Measurements from ENCODE around the gene MEIS2.

The MEIS2 gene

GRCh38 chr15:36924034-36924433, 176.3 kb downstream of the MEIS2 start:
- Histone ChIP-seq H3K27ac (ENCODE audit: extremely low read depth, low read depth, low read length) (no peak overlapping the region), H3K36me3 (ENCODE audit: control insufficient read depth in 2 of 2, insufficient read depth in 1 of 2, low read length in 2 of 2) (no peaks in the 10 kb centered on the region), H3K4me1 (ENCODE audit: control insufficient read depth, insufficient read depth, low read length) (peaks cover 24% of the 10 kb centered on the region), H3K4me3 (ENCODE audit: low read depth, low read length) (no peak overlapping the region), H3K9me3 (ENCODE audit: control insufficient read depth, insufficient read depth, low read depth, low read length) (no peaks in the 10 kb centered on the region)
- POLR2A ChIA-PET, result no interaction called here
- CTCF ChIA-PET, result no interaction called here
- no peak for TF ChIP-seq ZNF571 (tag by site-specific recombination; IDR thresholded peaks at IDR 0.05)
- TF ChIP-seq MZF1 (tag by site-specific recombination; IDR thresholded peaks at IDR 0.05; ENCODE audit: borderline replicate concordance), result no peak
- no peak for TF ChIP-seq ZBTB44 (tag by site-specific recombination; IDR thresholded peaks at IDR 0.05)
- TF ChIP-seq ZNF202 (tag by site-specific recombination; IDR thresholded peaks at IDR 0.05; ENCODE audit: borderline replicate concordance), result no peak

GRCh38 chr15:36921484-36922091, 178.8 kb downstream of the MEIS2 start:
- ChIA-PET CTCF (interaction anchor here (0.6 kb wide), 1 partner anchor 963 kb away, joined by 3 read pairs; no protein-coding TSS in a partner anchor), POLR2A (no interaction called here)
- TF ChIP-seq GLIS1 (tag by site-specific recombination; IDR thresholded peaks at IDR 0.05) (no peak), FEZF1 (tag by site-specific recombination; IDR thresholded peaks at IDR 0.05) (peak; percentile 31; the same call in 1 of the 2 replicates), ZNF341 (tag by site-specific recombination; IDR thresholded peaks at IDR 0.05; ENCODE audit: low read depth) (no peak), ZEB2 (tag by site-specific recombination; IDR thresholded peaks at IDR 0.05) (peak; percentile 44; the same call in 1 of the 2 replicates), ZNF133 (tag by site-specific recombination; IDR thresholded peaks at IDR 0.05) (no peak), ZNF664 (tag by site-specific recombination; IDR thresholded peaks at IDR 0.05) (no peak), ZNF404 (tag by site-specific recombination; IDR thresholded peaks at IDR 0.05) (no peak), SCRT2 (tag by site-specific recombination; IDR thresholded peaks at IDR 0.05) (no peak), ZNF433 (tag by site-specific recombination; IDR thresholded peaks at IDR 0.05; ENCODE audit: low read depth) (no peak), SCRT1 (tag by site-specific recombination; IDR thresholded peaks at IDR 0.05; ENCODE audit: borderline replicate concordance) (no peak), SALL2 (tag by site-specific recombination; IDR thresholded peaks at IDR 0.05; ENCODE audit: borderline replicate concordance) (no peak), ZNF10 (tag by site-specific recombination; IDR thresholded peaks at IDR 0.05) (no peak), PRDM6 (tag by site-specific recombination; IDR thresholded peaks at IDR 0.05) (peak; percentile 40; the same call in 1 of the 2 replicates), OSR2 (tag by site-specific recombination; IDR thresholded peaks at IDR 0.05) (peak; percentile 47), ZNF114 (tag by site-specific recombination; IDR thresholded peaks at IDR 0.05) (no peak), ZNF24 (tag by site-specific recombination; IDR thresholded peaks at IDR 0.05) (no peak), ZIC2 (tag by site-specific recombination; IDR thresholded peaks at IDR 0.05) (no peak), ZNF621 (tag by site-specific recombination; IDR thresholded peaks at IDR 0.05) (no peak), YY2 (tag by site-specific recombination; IDR thresholded peaks at IDR 0.05) (no peak), IKZF3 (tag by site-specific recombination; IDR thresholded peaks at IDR 0.05) (peak; percentile 24; the same call in 1 of the 2 replicates), SETDB1 (IDR thresholded peaks at IDR 0.05; ENCODE audit: insufficient read length, low read length) (no peak)
- H3K27ac ChIP-seq (ENCODE audit: extremely low read depth, low read depth, low read length), result no peak overlapping the region
- no peak overlapping the region for H3K4me3 ChIP-seq (ENCODE audit: low read depth, low read length)
- H3K36me3 ChIP-seq (ENCODE audit: control insufficient read depth in 2 of 2, insufficient read depth in 1 of 2, low read length in 2 of 2), result no peaks in the 10 kb centered on the region
- peaks cover 28% of the 10 kb centered on the region for H3K4me1 ChIP-seq (ENCODE audit: control insufficient read depth, insufficient read depth, low read length)
- no peaks in the 10 kb centered on the region for H3K9me3 ChIP-seq (ENCODE audit: control insufficient read depth, insufficient read depth, low read depth, low read length)

Measured in HEK293 (cell line).